IPS-18a (cell line): Measurements from ENCODE around the gene ATM.
"Not testable (repeated sequence)": the region's sequence is repeated elsewhere in the genome, so short reads cannot be mapped to it uniquely, and the experiment has no call there.

Experiments
- H3K27ac ChIP-seq: one replicate; pipeline ENCODE4 v1.5.1; 2013; ENCODE audit warnings: low read length
- H3K27me3 ChIP-seq: one replicate; pipeline ENCODE4 v1.6.1; 2013; ENCODE audit warnings: mild to moderate bottlenecking, low read length; ENCODE audit not compliant: control insufficient read depth, insufficient read depth
- H3K36me3 ChIP-seq: one replicate; pipeline ENCODE4 v1.6.1; 2013; ENCODE audit warnings: low read depth, low read length; ENCODE audit not compliant: control insufficient read depth
- H3K4me1 ChIP-seq: one replicate; pipeline ENCODE4 v1.6.1; 2013; ENCODE audit warnings: low read depth, low read length; ENCODE audit not compliant: control insufficient read depth
- H3K4me3 ChIP-seq: one replicate; pipeline ENCODE4 v1.5.1; 2013; ENCODE audit warnings: low read length
- H3K9ac ChIP-seq: one replicate; pipeline ENCODE4 v1.6.1; 2013; ENCODE audit warnings: mild to moderate bottlenecking, low read length, moderate library complexity
- H3K9me3 ChIP-seq: one replicate; pipeline ENCODE4 v1.6.1; 2013; ENCODE audit warnings: low read depth, low read length; ENCODE audit not compliant: control insufficient read depth

Gene ATM

GRCh38 chr11:108394744-108395284 is 171.9 kb downstream of the ATM start:
- H3K36me3 ChIP-seq: no peaks in the 10 kb centered on the region
- H3K9me3 ChIP-seq: no peaks in the 10 kb centered on the region
- no peak overlapping the region for H3K27ac ChIP-seq
- H3K4me1 ChIP-seq: no peaks in the 10 kb centered on the region
- no peak overlapping the region for H3K9ac ChIP-seq
- H3K4me3 ChIP-seq: no peak overlapping the region
- H3K27me3 ChIP-seq: no peaks in the 10 kb centered on the region

GRCh38 chr11:108396672-108397071 is 173.8 kb downstream of the ATM start:
- H3K27ac ChIP-seq, H3K9me3 ChIP-seq, H3K36me3 ChIP-seq, H3K9ac ChIP-seq, H3K4me3 ChIP-seq, H3K27me3 ChIP-seq, H3K4me1 ChIP-seq: not testable (repeated sequence)

- no peak overlapping the region for H3K27ac ChIP-seq
- no peak overlapping the region for H3K4me3 ChIP-seq
Measured at GRCh38 chr11:108398439-108398838, 175.6 kb downstream of the ATM start.

GRCh38 chr11:108402241-108402640 is 179.4 kb downstream of the ATM start:
- H3K27me3 ChIP-seq: no peaks in the 10 kb centered on the region
- H3K9me3 ChIP-seq: no peaks in the 10 kb centered on the region
- no peak overlapping the region for H3K27ac ChIP-seq
- no peak overlapping the region for H3K4me3 ChIP-seq
- no peaks in the 10 kb centered on the region for H3K4me1 ChIP-seq
- H3K9ac ChIP-seq: no peak overlapping the region
- H3K36me3 ChIP-seq: no peaks in the 10 kb centered on the region

More at GRCh38 chr11:108398439-108398838, 175.6 kb downstream of the ATM start:
- Histone ChIP-seq H3K9me3 (no peaks in the 10 kb centered on the region), H3K36me3 (no peaks in the 10 kb centered on the region), H3K4me1 (no peaks in the 10 kb centered on the region), H3K9ac (no peak overlapping the region), H3K27me3 (no peaks in the 10 kb centered on the region)

- Histone ChIP-seq H3K4me1 (no peaks in the 10 kb centered on the region), H3K9me3 (no peaks in the 10 kb centered on the region), H3K27ac (no peak overlapping the region), H3K9ac (no peak overlapping the region), H3K4me3 (no peak overlapping the region), H3K36me3 (no peaks in the 10 kb centered on the region), H3K27me3 (no peaks in the 10 kb centered on the region)
Measured at GRCh38 chr11:108403052-108403451, 180.2 kb downstream of the ATM start.

- Histone ChIP-seq H3K36me3 (no peaks in the 10 kb centered on the region), H3K9ac (no peak overlapping the region), H3K9me3 (no peaks in the 10 kb centered on the region), H3K4me1 (no peaks in the 10 kb centered on the region), H3K4me3 (no peak overlapping the region), H3K27me3 (no peaks in the 10 kb centered on the region), H3K27ac (no peak overlapping the region)
Measured at GRCh38 chr11:108405706-108406105, 182.8 kb downstream of the ATM start.

- no peaks in the 10 kb centered on the region for H3K36me3 ChIP-seq
- no peak overlapping the region for H3K9ac ChIP-seq
- H3K9me3 ChIP-seq: no peaks in the 10 kb centered on the region
- no peak overlapping the region for H3K4me3 ChIP-seq
- no peaks in the 10 kb centered on the region for H3K4me1 ChIP-seq
- no peak overlapping the region for H3K27ac ChIP-seq
- no peaks in the 10 kb centered on the region for H3K27me3 ChIP-seq
Measured at GRCh38 chr11:108414958-108415357, 192.1 kb downstream of the ATM start.

- H3K4me1 ChIP-seq, H3K36me3 ChIP-seq, H3K9ac ChIP-seq, H3K27me3 ChIP-seq, H3K4me3 ChIP-seq, H3K27ac ChIP-seq, H3K9me3 ChIP-seq: not testable (repeated sequence)
Measured at GRCh38 chr11:108417551-108417950, 194.7 kb downstream of the ATM start.
